GM19025 (cell line): Measurements from ENCODE around the gene CLEC16A.

Experiments used
- ATAC-seq: cut with Tn5 transposase; IDR thresholded peaks from one replicate; pipeline ENCODE4 v1.9.1; 2021; ENCODE audit warnings: mild to moderate bottlenecking, low read depth, moderate library complexity; ENCODE audit not compliant: unreplicated experiment

The CLEC16A gene

GRCh38 chr16:11074131-11074530, 129.8 kb downstream of the CLEC16A start:
- no peak for ATAC-seq

GRCh38 chr16:11075163-11075562, 130.8 kb downstream of the CLEC16A start:
- ATAC-seq: no peak

GRCh38 chr16:11076259-11077018, 132.1 kb downstream of the CLEC16A start:
- ATAC-seq: peak; percentile 60

DNA sequence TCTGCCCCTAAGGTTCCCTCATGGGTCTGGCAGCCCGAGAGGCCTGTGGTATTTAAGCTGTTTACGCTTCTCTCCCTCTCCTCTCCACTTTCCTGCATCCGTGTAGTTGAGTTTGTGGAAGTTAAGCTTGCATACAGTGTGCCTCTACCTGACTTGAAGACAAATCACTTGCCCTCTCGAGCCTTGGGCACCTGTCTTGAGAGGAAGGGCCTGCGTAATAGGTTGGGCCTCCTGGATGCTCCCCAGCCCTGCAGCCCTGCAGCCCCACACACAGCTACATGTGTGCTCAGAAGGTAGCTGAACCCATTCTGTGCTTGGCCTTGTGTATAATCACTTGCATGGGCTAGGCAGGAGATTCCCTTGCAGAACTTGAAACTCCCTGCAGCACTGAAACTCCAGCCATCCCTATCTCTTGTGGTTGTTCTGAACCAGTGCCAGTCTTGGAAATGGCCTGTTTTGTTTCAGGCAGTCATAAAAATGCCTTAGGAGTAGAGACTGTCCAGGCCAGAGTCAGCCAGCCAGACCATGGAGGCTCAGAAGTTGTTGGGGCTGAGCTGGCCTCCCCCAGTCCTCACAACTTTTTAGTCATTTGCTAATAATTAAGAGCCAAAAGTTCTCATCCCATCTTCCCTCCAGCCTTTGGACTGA, 134.6 kb downstream of the CLEC16A start:
- no peak for ATAC-seq

DNA sequence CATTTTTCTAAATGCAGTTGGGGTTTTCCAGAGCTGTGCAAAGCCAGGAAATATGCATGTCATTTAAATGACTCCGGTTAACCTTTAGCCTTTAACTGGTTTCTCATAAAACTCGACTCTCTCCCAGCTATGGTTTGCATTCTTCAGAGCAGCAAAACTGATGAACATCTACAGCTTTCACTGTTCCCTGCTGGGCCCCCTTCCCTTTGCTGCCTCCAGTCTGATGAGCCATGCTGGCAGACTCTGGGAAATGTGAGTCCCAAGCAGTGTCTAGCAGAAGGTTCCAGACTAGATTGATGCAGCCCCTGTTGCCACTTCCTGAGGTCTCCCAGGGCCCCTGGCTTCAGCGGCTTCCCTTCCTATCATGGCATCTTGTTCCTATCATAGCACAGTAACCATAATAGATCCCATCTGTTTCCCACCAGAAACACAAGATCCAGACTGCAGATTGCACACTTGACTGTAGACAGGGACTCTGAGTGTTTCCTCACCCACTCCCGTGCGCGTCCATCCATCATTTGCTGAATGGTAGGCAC, 135.4 kb downstream of the CLEC16A start:
- peak; percentile 29 for ATAC-seq

GRCh38 chr16:11080327-11080967, 136.1 kb downstream of the CLEC16A start:
- ATAC-seq: no peak

GRCh38 chr16:11080999-11081630, 136.8 kb downstream of the CLEC16A start:
- ATAC-seq: no peak

- ATAC-seq: no peak
Observed at GRCh38 chr16:11082108-11082859, 137.9 kb downstream of the CLEC16A start.

DNA sequence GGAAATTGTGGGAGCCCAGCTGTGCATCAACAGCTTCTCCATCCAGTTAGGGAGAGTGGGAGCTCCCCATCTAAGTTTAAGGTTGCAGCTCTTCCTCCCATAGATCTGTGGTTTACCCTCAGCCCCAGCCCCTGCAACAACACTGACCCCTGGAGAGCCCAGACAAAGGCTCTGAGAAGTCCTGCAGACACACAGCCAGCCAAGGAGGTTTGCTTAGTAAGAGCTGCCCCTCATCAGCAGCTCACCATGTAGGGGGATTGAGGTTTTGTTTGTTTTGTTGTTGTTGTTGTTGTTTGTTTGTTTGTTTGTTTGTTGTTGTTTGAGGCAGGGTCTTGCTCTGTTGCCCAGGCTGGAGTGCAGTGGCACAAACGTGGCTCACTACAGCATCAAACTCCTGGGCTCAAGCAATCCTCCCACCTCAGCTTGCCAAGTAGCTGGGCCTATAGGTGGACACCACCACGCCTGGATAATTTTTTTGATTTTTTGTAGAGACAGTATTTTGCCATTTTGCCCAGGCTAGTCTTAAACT, 138.6 kb downstream of the CLEC16A start:
- ATAC-seq: no peak

GRCh38 chr16:11084484-11084875, 140.1 kb downstream of the CLEC16A start:
- ATAC-seq: no peak

DNA sequence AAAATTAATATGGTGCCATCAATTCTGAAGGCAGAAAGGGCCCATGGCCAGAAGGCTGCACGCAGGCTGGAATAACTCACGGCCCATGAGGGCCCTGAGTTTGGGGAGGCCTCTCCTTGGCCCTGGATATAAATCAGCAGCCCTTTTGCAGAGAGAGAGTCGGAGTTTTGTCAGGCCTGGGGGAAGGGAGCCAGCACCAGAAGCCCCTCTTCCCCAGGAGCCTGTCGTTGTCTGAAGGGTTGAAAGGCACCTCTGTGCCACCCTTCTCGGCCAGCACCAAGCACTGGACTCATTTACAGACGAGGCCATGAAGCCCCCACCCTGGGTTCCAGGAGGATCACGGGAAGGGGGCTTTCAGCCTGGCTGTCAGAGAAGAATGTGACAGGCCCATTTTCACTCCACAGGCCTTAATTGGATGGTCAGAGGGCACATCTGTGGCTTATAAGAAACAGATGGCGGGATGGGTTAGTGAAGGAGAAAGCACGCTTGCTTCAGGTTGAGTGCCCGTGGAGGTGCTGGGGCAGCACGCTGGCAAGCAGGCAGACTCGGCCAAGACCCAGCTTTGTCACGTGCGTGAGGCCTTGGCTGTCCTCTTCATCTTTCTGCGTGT, 140.6 kb downstream of the CLEC16A start:
- no peak for ATAC-seq

- no peak for ATAC-seq
Observed at GRCh38 chr16:11085916-11086315, 141.6 kb downstream of the CLEC16A start.

- no peak for ATAC-seq
Observed at GRCh38 chr16:11087691-11088073, 143.3 kb downstream of the CLEC16A start.

DNA sequence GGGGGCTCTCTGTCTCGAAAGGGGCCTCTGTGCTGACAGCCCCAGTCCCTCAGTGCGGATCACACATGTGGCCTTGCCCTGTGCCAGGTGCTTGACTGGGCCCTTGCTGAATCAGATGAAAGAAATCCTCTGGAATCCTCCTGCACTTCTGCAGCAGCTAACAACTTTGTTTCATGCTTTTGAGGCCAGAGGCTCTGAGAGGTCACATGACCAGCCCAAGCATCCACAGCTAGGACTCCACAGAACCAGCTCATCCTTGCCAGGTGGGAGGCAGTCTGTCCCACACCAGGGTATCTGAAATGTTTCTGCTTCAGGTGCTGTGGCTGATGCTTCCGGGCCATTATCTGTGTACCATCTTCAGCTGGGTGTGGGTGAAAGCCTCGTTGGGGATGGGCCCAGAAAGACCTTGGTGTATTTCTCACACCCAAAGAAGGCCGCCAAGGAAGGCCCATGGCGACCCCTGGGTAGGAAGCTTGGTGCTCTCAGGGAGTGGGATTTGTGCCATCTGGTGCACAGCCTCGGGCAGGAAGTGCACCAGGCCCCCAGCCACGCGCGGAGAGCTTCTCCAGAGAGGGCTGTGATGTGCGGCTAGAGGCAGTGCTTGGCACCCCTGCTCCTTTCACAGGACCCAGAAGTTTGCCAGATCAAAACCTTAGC, 143.8 kb downstream of the CLEC16A start:
- no peak for ATAC-seq

DNA sequence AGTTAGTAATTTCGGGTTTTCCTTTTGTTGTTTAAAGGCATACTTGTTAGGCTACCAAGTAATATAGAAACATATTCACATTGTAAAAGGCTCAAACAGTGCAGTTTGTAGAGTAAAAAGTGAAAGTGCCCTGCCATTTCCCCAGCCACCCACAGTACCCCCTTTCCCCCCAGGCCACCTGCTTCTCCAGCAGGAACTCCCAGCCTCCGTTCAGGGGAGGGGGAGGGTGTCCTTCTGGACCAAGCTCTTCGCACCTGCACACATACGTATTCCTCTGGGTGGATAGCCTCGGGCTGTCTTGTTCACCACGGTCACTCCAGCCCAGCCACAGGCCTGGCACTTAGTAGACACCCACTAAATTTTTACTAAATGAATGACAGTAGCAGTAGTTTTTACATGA, 144.5 kb downstream of the CLEC16A start:
- ATAC-seq: no peak

DNA sequence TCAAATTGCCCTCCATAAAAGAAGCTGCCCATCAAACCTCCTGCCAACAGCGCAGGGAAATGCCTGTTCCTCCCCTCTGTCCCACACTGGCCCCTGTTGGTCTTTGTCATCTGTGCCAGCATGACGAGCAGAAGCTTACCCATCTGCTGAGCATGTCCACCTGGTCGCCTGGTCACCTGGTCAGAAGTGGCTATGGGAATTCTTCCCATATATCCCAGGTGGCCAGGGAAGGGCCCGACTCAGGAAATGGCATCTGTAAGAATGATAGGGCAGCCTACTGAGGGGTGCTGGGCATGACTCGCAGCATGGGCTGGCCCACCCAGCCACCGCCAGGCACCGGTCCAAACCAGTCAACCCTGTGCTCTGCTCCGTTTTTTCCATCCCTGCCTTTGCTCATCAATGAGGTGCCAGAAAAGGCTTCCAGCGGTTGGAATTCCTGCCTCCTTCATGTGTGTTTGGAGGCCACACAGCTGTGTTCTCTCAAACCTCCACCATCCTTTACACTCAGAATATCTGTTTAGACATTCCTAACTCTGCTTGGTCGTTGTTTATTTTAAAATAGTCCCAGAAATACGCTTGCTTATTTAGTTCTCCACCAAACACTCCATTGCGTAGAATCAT, 145.2 kb downstream of the CLEC16A start:
- ATAC-seq: no peak

- ATAC-seq: no peak
Observed at GRCh38 chr16:11090232-11090631, 145.9 kb downstream of the CLEC16A start.

- ATAC-seq: no peak
Observed at GRCh38 chr16:11091021-11091785, 146.8 kb downstream of the CLEC16A start.
